ENCODE measurements around the gene FTCD. TPM values are rescaled to one million over a fixed set of nuclear protein-coding genes. Genes with fewer than 3 reads are reported as not detected.

Gene FTCD, protein sequence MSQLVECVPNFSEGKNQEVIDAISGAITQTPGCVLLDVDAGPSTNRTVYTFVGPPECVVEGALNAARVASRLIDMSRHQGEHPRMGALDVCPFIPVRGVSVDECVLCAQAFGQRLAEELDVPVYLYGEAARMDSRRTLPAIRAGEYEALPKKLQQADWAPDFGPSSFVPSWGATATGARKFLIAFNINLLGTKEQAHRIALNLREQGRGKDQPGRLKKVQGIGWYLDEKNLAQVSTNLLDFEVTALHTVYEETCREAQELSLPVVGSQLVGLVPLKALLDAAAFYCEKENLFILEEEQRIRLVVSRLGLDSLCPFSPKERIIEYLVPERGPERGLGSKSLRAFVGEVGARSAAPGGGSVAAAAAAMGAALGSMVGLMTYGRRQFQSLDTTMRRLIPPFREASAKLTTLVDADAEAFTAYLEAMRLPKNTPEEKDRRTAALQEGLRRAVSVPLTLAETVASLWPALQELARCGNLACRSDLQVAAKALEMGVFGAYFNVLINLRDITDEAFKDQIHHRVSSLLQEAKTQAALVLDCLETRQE
- not detected in 2 replicates for polyA plus RNA-seq

DNA sequence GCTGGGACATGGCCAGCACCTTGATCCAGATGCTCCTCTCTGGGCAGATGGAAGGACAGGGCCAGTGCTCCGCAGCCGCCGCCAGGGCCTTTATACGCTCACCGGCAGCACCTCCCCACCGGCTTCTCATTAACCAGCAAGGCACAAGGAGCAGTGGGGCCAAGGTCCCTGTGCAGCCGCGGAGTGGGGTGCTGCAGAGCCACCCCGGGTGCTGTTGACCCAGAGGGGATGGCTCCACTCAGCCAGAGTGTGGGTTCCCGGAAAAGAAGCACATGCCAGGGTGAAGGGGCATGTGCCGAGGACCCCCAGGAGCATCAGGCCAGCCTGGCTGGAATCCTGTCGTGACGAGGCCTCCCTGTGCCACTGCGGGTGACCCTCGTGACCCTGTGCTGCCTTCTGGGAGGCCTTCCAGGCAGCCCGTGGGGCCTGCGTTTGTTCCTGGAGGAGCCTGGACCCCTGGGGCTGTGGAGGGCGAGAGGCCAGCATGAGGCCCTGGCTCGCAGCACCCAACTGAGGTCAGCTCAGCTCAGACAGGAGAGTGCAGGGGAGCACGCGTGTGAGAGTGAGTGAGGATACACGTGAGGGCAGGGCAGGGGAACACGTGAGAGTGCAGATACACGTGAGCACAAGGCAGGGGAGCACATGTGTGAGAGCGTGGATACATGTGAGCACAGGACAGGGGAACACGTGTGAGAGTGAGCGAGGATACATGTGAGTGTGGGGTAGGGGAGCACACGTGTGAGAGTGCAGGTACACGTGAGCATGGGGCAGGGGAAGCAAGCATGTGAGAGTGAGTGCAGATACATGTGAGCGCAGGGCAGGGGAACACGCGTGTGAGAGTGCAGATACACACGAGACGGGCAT lies at the start of gene FTCD:
FTCD (minus strand) TSS at position 66 of the 864 bp plus-strand sequence; CDS start at position 10, 56 bp downstream.

DNA sequence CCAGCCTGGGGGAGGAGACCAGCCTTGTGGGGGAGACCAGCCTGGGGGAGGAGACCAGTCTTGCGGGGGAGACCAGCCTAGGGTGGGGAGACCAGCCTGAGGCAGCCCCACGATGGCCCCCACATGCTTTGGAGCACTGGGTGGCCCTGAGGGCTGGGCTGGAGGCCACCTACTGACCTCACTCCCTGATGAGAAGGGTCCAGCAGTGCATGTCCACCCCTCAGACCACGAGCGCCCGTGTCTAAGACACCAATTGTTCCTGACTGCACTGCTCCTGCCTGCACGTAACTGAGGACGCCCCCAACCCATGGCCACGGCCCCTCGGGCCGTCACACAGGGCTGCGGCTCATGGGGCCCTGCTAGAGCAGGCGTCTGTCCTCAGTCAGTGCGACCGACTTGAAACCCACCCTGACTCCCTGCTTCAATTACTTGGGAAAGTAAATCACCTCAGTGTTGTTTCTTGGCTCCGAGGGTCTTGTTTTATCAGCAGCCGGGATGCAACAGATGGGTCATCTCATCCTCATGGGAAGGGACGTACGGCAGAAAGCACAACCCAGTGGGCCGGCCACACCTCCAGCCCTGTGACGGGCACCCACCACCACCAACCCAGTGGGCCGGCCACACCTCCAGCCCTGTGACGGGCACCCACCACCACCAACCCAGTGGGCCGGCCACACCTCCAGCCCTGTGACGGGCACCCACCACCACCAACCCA lies 28.7 kb upstream of the FTCD start, which contains the start of gene SPATC1L:
SPATC1L (minus strand) TSS at position 550 of the 715 bp plus-strand sequence. CDS start 1,643 bp downstream, outside the sequence.

DNA sequence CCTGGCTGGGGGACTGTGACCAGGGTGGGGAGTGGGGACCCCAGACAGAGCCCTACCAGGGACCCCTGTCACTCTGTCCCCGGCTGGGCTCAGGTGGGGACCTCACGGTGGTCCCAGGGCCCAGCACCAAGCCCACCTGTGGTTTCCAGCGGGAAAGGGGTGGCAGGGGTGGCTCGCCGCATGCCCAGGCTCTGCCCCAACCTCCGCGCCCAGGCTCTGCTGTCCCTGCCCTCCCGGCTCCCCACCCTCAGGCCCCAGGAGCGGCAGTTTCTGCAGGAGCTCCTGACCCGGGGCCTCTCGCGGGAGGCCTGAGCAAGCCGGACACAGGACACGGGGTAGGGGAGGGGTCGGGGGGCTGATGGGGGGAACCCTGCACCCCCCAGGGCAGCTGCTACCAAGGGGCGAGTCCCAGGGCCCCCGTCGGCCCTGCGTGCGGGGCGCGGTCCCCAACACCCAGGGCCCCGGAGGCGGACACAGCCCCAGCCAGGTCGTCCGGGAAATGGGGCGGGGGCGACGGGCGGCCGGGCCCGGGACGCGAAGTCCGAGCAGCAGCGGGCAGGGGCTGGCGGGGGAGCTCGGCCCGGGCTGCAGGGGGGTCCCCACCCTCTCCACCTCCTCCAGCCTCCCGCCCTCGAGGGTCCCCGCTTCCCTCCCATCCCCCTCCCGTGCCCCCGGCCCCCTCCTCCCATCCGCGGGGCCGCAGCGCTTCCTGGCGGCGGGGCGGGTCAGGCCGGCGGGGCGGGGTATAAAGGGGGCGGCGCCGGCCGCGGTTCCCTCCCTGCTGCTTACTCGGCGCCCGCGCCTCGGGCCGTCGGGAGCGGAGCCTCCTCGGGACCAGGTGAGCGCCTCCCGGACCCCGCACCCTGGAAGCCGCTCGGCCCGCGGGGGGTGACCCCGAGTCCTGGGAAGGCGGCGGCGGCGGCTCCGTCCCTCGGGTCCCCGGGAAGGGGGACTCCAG lies 57.8 kb downstream of the FTCD start, which contains the start of gene COL6A2:
COL6A2 (plus strand) TSS at position 777 of the 958 bp plus-strand sequence.

Other genes starting within 250 kb of the FTCD start
- gene COL6A1, start 173.8 kb downstream of the FTCD start, polyA plus RNA-seq = 7.6 and 13.3 TPM in 2 replicates
- 0.32 TPM in 1 of 2 replicates, not detected in the other for gene COL6A2, start 57.5 kb downstream of the FTCD start, polyA plus RNA-seq
- gene SPATC1L, start 28.9 kb upstream of the FTCD start, polyA plus RNA-seq = not detected in 2 replicates
- 1.9 and 2.4 TPM in 2 replicates for gene LSS, start 73.2 kb upstream of the FTCD start, polyA plus RNA-seq
- gene MCM3AP, start 130.0 kb upstream of the FTCD start, polyA plus RNA-seq = 9.7 and 10.8 TPM in 2 replicates
- gene YBEY, start 130.8 kb upstream of the FTCD start, polyA plus RNA-seq = 7.6 and 9.4 TPM in 2 replicates
- gene C21orf58, start 168.3 kb upstream of the FTCD start, polyA plus RNA-seq = 0.22 and 2.3 TPM in 2 replicates
- gene PCNT, start 168.6 kb upstream of the FTCD start, polyA plus RNA-seq = 4.5 and 5.9 TPM in 2 replicates